ENCODE results near the gene MRC2. TPM values are rescaled to one million over a fixed set of nuclear protein-coding genes. Genes with fewer than 3 reads are reported as not detected.

Gene MRC2
- polyA plus RNA-seq, 3 donors = 0.04 TPM; not detected in 2

- Mint-ChIP-seq H3K9me3 (no peaks in the 10 kb centered on the region), H3K27ac (peak overlapping the region in 4 of 7 donors; percentile 9 to 68 (median 47)), H3K27me3 (ENCODE audit: low read depth in 3 of 3) (peaks cover 0 to 2% (median 0%) of the 10 kb centered on the region in 3 donors), H3K4me3 (no peak overlapping the region), H3K4me1 (peaks cover 1% of the 10 kb centered on the region), H3K36me3 (peaks cover 45 to 61% of the 10 kb centered on the region in 2 donors)
- H3K36me3 ChIP-seq (replicated peaks in 1 of 2; ENCODE audit: control insufficient read depth in 1 of 2, insufficient read depth in 2 of 2, low read length in 2 of 2) = peaks cover 18 to 44% of the 10 kb centered on the region in 2 donors
- no peaks in the 10 kb centered on the region for H3K27me3 ChIP-seq (ENCODE audit: control insufficient read depth in 2 of 2, insufficient read depth in 2 of 2, low read length in 2 of 2)
- no peak overlapping the region for H2AFZ ChIP-seq (ENCODE audit: insufficient read depth, low read depth, low read length, poor library complexity, severe bottlenecking)
- H3K27ac ChIP-seq (ENCODE audit: low read depth in 1 of 2, low read length in 2 of 2) = no peak overlapping the region
- WGBS (ENCODE audit: insufficient coverage) = 98% methylated on average over 3 of the region's 8 CpGs
- H3K9me3 ChIP-seq (replicated peaks in 1 of 2; ENCODE audit: control insufficient read depth in 1 of 2, insufficient read depth in 1 of 2, low read length in 2 of 2) = no peaks in the 10 kb centered on the region
- peaks cover under 1 to 1% of the 10 kb centered on the region in 2 donors for H3K4me1 ChIP-seq (ENCODE audit: control insufficient read depth in 1 of 2, insufficient read depth in 2 of 2, low read length in 2 of 2)
- no peak for DNase-seq
- H3K79me2 ChIP-seq (ENCODE audit: insufficient read depth, low read length) = no peaks in the 10 kb centered on the region
- no peak overlapping the region for H3K4me3 ChIP-seq (replicated peaks in 1 of 3; ENCODE audit: low read depth in 2 of 3, low read length in 3 of 3)
- H4K20me1 ChIP-seq (ENCODE audit: insufficient read depth, low read length) = no peaks in the 10 kb centered on the region
- H3K4me2 ChIP-seq (replicated peaks; ENCODE audit: extremely low read depth, low read length, poor library complexity, severe bottlenecking) = no peak overlapping the region
- no peak overlapping the region for H3K9ac ChIP-seq (ENCODE audit: insufficient read depth, low read length, poor library complexity, severe bottlenecking)
- intact Hi-C loops (cut with micrococcal nuclease) = no loop called here
- no peak for TF ChIP-seq CTCF (IDR thresholded peaks at IDR 0.05)
These were observed 10.2 kb upstream of the MRC2 start for GRCh38 chr17:62616993-62617893.

- Histone ChIP-seq H3K27ac (ENCODE audit: low read depth in 1 of 2, low read length in 2 of 2) (no peak overlapping the region), H3K36me3 (replicated peaks in 1 of 2; ENCODE audit: control insufficient read depth in 1 of 2, insufficient read depth in 2 of 2, low read length in 2 of 2) (peaks cover 18 to 37% of the 10 kb centered on the region in 2 donors), H3K9me3 (replicated peaks in 1 of 2; ENCODE audit: control insufficient read depth in 1 of 2, insufficient read depth in 1 of 2, low read length in 2 of 2) (no peaks in the 10 kb centered on the region), H4K20me1 (ENCODE audit: insufficient read depth, low read length) (no peaks in the 10 kb centered on the region), H3K4me3 (replicated peaks in 1 of 3; ENCODE audit: low read depth in 2 of 3, low read length in 3 of 3) (no peak overlapping the region), H3K9ac (ENCODE audit: insufficient read depth, low read length, poor library complexity, severe bottlenecking) (no peak overlapping the region), H3K27me3 (ENCODE audit: control insufficient read depth in 2 of 2, insufficient read depth in 2 of 2, low read length in 2 of 2) (no peaks in the 10 kb centered on the region), H3K4me2 (replicated peaks; ENCODE audit: extremely low read depth, low read length, poor library complexity, severe bottlenecking) (no peak overlapping the region), H3K4me1 (ENCODE audit: control insufficient read depth in 1 of 2, insufficient read depth in 2 of 2, low read length in 2 of 2) (no peaks in the 10 kb centered on the region), H3K79me2 (ENCODE audit: insufficient read depth, low read length) (no peaks in the 10 kb centered on the region), H2AFZ (ENCODE audit: insufficient read depth, low read depth, low read length, poor library complexity, severe bottlenecking) (no peak overlapping the region)
- intact Hi-C loops (cut with micrococcal nuclease) = no loop called here
- Mint-ChIP-seq H3K4me1 (no peaks in the 10 kb centered on the region), H3K27ac (peak overlapping the region in 1 of 7 donors; percentile 57), H3K4me3 (no peak overlapping the region), H3K9me3 (no peaks in the 10 kb centered on the region), H3K36me3 (peaks cover 45 to 57% of the 10 kb centered on the region in 2 donors), H3K27me3 (ENCODE audit: low read depth in 3 of 3) (peaks cover 0 to 4% (median 0%) of the 10 kb centered on the region in 3 donors)
- DNase-seq = no peak
- TF ChIP-seq CTCF (IDR thresholded peaks at IDR 0.05) = no peak
- WGBS (ENCODE audit: insufficient coverage) = 67% methylated on average over 3 of the region's 6 CpGs
These were observed 9.5 kb upstream of the MRC2 start for GRCh38 chr17:62617894-62618472.
